ENCODE measurements around the gene TMPRSS3. TPM values are rescaled to one million over a fixed set of nuclear protein-coding genes. Genes with fewer than 3 reads are reported as not detected.
A peak's percentile ranks its signal among the peaks of the same experiment; 100 is the strongest.

The TMPRSS3 gene
- total and polyA plus RNA-seq, 9 of the 15 experiments (the other 6 are each of a cell fraction or from before 2014, with no cell fraction given), result 0.07 TPM; not detected in 8

DNA sequence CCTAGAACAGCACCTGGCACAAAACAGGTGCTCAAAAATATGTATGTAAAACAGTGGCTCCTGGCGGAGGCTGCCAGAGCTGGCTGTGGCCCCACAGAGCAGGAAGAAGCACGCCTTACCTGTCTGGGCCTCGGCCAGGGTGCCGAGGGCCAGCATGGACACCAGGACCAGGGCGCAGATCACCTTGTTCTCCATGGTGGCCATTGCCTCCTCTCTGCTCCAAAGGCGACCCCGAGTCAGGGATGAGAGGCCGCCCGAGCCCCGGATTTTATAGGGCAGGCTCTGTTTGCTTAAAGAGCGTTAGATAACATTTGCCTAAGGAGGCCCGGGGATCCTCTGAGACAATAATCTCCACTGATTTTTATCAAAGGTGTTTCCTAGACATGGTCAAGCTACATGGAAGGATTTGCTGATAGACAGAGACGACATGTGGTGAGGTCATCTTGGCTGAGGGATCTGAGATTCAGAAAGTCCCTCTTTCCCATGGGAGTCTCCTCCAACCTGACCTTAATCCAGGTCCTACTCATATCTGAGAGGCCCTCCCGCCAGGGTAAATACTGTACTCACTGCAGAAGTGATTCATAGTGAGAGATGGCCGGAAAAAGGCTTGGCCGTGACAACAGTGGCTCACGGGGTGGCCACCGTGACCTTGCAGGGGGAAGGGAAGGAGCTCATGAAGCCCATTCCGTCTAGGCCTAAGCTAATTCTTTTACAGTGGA lies 29.4 kb downstream of the TMPRSS3 start, which contains the start of gene TFF1 (continued):
- TF ChIP-seq ARNT (IDR thresholded peaks at IDR 0.05) (no peak), PTRF (tag; IDR thresholded peaks at IDR 0.05) (no peak), ZNF445 (CRISPR knock-in tag; IDR thresholded peaks at IDR 0.05; ENCODE audit: low read depth) (no peak), MAZ (CRISPR knock-in tag; conservative IDR thresholded peaks at IDR 0.05 in 1 of 2, IDR thresholded peaks at IDR 0.05 in 1 of 2) (no peak), EGR1 (conservative IDR thresholded peaks at IDR 0.05) (no peak), NR1H2 (CRISPR knock-in tag; IDR thresholded peaks at IDR 0.05) (no peak), RB1 (IDR thresholded peaks at IDR 0.05; ENCODE audit: low read depth) (no peak)
- TF ChIP-seq, protein P1, sequence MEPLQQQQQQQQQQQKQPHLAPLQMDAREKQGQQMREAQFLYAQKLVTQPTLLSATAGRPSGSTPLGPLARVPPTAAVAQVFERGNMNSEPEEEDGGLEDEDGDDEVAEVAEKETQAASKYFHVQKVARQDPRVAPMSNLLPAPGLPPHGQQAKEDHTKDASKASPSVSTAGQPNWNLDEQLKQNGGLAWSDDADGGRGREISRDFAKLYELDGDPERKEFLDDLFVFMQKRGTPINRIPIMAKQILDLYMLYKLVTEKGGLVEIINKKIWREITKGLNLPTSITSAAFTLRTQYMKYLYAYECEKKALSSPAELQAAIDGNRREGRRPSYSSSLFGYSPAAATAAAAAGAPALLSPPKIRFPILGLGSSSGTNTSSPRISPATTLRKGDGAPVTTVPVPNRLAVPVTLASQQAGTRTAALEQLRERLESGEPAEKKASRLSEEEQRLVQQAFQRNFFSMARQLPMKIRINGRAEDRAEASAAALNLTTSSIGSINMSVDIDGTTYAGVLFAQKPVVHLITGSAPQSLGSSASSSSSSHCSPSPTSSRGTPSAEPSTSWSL (CRISPR knock-in tag; IDR thresholded peaks at IDR 0.05; ENCODE audit: borderline replicate concordance), result no peak
- TF ChIP-seq, protein P2, sequence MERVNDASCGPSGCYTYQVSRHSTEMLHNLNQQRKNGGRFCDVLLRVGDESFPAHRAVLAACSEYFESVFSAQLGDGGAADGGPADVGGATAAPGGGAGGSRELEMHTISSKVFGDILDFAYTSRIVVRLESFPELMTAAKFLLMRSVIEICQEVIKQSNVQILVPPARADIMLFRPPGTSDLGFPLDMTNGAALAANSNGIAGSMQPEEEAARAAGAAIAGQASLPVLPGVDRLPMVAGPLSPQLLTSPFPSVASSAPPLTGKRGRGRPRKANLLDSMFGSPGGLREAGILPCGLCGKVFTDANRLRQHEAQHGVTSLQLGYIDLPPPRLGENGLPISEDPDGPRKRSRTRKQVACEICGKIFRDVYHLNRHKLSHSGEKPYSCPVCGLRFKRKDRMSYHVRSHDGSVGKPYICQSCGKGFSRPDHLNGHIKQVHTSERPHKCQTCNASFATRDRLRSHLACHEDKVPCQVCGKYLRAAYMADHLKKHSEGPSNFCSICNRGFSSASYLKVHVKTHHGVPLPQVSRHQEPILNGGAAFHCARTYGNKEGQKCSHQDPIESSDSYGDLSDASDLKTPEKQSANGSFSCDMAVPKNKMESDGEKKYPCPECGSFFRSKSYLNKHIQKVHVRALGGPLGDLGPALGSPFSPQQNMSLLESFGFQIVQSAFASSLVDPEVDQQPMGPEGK (CRISPR knock-in tag; IDR thresholded peaks at IDR 0.05; ENCODE audit: borderline replicate concordance), result no peak
- TF ChIP-seq, protein P3, sequence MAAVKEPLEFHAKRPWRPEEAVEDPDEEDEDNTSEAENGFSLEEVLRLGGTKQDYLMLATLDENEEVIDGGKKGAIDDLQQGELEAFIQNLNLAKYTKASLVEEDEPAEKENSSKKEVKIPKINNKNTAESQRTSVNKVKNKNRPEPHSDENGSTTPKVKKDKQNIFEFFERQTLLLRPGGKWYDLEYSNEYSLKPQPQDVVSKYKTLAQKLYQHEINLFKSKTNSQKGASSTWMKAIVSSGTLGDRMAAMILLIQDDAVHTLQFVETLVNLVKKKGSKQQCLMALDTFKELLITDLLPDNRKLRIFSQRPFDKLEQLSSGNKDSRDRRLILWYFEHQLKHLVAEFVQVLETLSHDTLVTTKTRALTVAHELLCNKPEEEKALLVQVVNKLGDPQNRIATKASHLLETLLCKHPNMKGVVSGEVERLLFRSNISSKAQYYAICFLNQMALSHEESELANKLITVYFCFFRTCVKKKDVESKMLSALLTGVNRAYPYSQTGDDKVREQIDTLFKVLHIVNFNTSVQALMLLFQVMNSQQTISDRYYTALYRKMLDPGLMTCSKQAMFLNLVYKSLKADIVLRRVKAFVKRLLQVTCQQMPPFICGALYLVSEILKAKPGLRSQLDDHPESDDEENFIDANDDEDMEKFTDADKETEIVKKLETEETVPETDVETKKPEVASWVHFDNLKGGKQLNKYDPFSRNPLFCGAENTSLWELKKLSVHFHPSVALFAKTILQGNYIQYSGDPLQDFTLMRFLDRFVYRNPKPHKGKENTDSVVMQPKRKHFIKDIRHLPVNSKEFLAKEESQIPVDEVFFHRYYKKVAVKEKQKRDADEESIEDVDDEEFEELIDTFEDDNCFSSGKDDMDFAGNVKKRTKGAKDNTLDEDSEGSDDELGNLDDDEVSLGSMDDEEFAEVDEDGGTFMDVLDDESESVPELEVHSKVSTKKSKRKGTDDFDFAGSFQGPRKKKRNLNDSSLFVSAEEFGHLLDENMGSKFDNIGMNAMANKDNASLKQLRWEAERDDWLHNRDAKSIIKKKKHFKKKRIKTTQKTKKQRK (IDR thresholded peaks at IDR 0.05; ENCODE audit: borderline replicate concordance, low read depth, low read length), result no peak
- TF ChIP-seq, protein P4, sequence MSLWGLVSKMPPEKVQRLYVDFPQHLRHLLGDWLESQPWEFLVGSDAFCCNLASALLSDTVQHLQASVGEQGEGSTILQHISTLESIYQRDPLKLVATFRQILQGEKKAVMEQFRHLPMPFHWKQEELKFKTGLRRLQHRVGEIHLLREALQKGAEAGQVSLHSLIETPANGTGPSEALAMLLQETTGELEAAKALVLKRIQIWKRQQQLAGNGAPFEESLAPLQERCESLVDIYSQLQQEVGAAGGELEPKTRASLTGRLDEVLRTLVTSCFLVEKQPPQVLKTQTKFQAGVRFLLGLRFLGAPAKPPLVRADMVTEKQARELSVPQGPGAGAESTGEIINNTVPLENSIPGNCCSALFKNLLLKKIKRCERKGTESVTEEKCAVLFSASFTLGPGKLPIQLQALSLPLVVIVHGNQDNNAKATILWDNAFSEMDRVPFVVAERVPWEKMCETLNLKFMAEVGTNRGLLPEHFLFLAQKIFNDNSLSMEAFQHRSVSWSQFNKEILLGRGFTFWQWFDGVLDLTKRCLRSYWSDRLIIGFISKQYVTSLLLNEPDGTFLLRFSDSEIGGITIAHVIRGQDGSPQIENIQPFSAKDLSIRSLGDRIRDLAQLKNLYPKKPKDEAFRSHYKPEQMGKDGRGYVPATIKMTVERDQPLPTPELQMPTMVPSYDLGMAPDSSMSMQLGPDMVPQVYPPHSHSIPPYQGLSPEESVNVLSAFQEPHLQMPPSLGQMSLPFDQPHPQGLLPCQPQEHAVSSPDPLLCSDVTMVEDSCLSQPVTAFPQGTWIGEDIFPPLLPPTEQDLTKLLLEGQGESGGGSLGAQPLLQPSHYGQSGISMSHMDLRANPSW (CRISPR knock-in tag; IDR thresholded peaks at IDR 0.05), result no peak
- TF ChIP-seq, protein P5, sequence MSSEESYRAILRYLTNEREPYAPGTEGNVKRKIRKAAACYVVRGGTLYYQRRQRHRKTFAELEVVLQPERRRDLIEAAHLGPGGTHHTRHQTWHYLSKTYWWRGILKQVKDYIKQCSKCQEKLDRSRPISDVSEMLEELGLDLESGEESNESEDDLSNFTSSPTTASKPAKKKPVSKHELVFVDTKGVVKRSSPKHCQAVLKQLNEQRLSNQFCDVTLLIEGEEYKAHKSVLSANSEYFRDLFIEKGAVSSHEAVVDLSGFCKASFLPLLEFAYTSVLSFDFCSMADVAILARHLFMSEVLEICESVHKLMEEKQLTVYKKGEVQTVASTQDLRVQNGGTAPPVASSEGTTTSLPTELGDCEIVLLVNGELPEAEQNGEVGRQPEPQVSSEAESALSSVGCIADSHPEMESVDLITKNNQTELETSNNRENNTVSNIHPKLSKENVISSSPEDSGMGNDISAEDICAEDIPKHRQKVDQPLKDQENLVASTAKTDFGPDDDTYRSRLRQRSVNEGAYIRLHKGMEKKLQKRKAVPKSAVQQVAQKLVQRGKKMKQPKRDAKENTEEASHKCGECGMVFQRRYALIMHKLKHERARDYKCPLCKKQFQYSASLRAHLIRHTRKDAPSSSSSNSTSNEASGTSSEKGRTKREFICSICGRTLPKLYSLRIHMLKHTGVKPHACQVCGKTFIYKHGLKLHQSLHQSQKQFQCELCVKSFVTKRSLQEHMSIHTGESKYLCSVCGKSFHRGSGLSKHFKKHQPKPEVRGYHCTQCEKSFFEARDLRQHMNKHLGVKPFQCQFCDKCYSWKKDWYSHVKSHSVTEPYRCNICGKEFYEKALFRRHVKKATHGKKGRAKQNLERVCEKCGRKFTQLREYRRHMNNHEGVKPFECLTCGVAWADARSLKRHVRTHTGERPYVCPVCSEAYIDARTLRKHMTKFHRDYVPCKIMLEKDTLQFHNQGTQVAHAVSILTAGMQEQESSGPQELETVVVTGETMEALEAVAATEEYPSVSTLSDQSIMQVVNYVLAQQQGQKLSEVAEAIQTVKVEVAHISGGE (CRISPR knock-in tag; IDR thresholded peaks at IDR 0.05), result peak in 1 of 3 experiments; percentile 57; a peak in 1 of 6 replicates
